ENCODE results near the gene FAM50A.
"Not testable (repeated sequence)": the region's sequence is repeated elsewhere in the genome, so short reads cannot be mapped to it uniquely, and the experiment has no call there.

The FAM50A gene, protein sequence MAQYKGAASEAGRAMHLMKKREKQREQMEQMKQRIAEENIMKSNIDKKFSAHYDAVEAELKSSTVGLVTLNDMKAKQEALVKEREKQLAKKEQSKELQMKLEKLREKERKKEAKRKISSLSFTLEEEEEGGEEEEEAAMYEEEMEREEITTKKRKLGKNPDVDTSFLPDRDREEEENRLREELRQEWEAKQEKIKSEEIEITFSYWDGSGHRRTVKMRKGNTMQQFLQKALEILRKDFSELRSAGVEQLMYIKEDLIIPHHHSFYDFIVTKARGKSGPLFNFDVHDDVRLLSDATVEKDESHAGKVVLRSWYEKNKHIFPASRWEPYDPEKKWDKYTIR

DNA sequence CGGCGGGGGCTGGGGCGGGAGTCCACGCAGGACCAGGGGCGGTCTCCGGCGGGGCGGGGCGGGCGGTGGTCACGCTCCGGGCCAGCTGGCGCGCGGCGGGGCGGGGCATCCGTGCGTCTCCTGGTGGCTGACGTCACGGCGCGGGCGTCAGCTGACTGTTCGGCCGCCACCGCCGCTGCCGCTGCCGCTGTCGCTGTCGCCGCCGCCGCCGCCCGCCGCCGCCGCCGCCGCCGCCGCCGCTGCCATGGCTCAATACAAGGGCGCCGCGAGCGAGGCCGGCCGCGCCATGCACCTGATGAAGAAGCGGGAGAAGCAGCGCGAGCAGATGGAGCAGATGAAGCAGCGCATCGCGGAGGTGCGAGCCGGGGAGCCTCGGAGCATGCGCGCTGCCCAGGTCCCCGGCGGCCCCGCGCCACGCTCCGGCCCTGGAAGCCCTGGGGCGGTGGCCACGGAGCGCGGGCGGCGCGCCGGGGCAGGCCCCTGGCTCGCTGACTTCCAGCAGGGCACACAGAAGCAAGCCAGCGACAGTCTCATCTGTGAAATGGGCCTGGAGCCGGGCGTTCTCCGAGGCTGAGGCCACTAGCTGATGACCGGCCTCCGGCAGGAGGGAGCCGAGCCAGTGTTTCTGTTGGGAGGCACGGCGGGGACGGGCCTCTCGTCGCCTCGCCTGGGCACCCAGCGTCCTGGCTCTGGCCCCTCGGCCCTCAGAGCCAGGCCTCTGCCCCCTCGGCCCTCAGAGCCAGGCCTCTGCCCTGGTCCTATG, at the start of gene FAM50A:
Gene FAM50A, plus strand, starts transcription at position 150 of the 763 bp plus-strand sequence. Its CDS starts 95 bp downstream, at position 245.
- H3K9me3 Mint-ChIP-seq: no peaks in the 10 kb centered on the region
- H3K4me3 Mint-ChIP-seq: peak within 1 kb of the TSS; percentile 72
- peak within 1 kb of the TSS; percentile 63 for H3K27ac Mint-ChIP-seq
- peaks cover 62% of the 10 kb centered on the region for H3K36me3 Mint-ChIP-seq (ENCODE audit: low read depth)
- DNase-seq: peak; percentile 82
- peaks cover 6% of the 10 kb centered on the region for H3K27me3 Mint-ChIP-seq
- peaks cover 23% of the 10 kb centered on the region for H3K4me1 Mint-ChIP-seq (ENCODE audit: low read depth)

DNA sequence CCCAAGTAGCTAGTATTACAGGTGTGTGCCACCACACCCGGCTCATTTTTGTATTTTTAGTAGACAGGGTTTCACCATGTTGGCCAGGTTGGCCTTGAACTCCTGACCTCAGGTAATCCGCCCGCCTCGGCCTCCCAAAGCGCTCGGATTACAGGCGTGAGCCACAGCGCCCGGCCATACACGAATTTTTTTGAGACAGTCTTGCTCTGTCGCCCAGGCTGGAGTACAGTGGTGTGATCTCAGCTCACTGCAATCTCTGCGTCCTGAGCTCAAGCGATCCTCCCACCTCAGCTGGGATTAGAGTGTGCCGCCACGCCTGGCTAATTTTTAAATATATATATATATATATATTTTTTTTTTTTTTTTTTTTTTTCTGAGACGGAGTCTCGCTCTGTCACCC, 47.6 kb upstream of the FAM50A start:
- not testable (repeated sequence) for H3K4me1 Mint-ChIP-seq (ENCODE audit: low read depth); H3K27me3 Mint-ChIP-seq
- H3K4me3 Mint-ChIP-seq: peak overlapping the region; percentile 89

DNA sequence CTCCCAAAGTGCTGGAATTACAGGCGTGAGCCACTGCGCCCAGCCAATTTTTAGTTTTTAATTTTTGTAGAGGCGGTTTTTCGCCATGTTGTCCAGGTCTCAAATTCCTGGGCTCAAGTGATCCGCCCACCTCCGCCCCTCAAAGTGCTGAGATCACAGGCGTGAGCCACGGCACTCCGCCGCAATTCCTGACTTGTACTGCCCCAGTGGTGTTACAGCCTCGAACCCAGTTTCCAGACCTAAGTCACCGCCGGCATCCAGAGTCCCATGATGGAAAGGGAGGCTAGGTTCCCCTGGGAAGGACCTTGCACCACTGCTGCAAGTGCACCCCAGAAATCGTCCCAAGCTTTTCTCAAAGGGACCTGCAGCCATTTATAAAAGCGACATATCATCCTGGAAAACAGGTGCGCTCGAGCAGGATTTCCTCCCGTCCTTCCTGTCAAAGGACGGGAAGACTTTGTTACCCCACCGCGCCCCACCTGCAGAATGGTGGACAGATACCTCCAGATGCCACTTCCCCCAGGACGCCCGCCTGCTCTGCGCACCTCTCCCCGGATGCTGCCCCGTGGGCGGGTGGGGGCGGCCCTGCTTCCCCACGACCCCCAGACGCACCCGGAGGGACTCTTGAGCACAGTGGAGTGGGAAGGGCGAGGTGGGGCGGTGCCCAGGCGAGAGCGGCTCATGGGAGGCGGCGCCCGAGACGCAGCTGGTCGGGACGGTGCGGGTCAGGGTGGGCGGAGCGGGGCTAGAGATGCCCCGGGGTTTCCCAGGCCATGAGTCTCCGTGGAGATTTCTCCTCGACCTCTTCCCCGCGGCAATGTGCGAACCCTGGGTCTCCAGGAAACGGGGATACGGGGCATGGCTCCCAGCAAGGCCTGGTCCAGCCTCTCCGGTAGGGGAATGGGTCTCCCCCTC, 46.7 kb upstream of the FAM50A start:
- peaks cover 45% of the 10 kb centered on the region for H3K36me3 Mint-ChIP-seq (ENCODE audit: low read depth)
- H3K27ac Mint-ChIP-seq: peak overlapping the region; percentile 99
- peaks cover 10% of the 10 kb centered on the region for H3K27me3 Mint-ChIP-seq
- DNase-seq: peak; percentile 84
- H3K4me3 Mint-ChIP-seq: peak overlapping the region; percentile 89
- peaks cover 8% of the 10 kb centered on the region for H3K4me1 Mint-ChIP-seq (ENCODE audit: low read depth)
- no peaks in the 10 kb centered on the region for H3K9me3 Mint-ChIP-seq

More for the DNA sequence above, 47.6 kb upstream of the FAM50A start:
- H3K9me3 Mint-ChIP-seq, DNase-seq, H3K27ac Mint-ChIP-seq: not testable (repeated sequence)
- peaks cover 39% of the 10 kb centered on the region for H3K36me3 Mint-ChIP-seq (ENCODE audit: low read depth)

DNA sequence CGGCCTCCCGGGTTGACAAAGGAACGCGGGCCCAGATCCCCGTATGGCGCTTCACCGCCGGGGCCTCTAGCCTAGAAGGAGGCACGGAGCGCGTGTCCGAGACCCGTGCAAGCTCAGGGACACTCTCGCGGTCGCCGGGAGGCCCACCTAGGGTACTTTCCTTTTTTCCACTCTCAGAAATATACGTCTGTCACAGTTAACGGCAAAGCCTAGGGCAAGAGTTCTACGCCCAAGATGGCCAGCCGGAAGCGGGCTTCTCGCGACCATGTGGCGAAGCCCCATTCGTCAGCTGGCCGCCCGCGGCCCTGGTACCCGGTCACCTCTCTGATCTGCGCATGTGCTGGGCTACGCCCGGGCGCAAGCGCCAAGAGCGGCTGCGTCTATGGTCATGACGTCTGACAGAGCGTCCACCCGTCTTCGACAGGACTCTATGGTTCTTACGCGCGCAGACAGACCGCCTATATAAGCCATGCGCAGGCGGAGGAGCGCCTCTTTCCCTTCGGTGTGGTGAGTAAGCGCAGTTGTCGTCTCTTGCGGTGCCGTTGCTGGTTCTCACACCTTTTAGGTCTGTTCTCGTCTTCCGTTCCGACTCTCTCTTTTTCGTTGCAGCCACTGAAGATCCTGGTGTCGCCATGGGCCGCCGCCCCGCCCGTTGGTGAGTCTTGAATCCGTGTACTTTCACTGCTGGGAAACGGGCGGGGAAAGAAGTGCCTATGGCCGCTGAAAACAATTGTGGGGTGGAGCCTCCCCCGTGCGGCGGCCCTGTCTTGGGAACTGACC, 45.9 kb upstream of the FAM50A start, which contains the start of gene RPL10:
Gene RPL10, plus strand, starts transcription at position 490 of the 780 bp plus-strand sequence. Its CDS starts 143 bp downstream, at position 633.
- H3K27ac Mint-ChIP-seq: peak within 1 kb of the TSS; percentile 99
- peaks cover 10% of the 10 kb centered on the region for H3K27me3 Mint-ChIP-seq
- H3K4me3 Mint-ChIP-seq: peak within 1 kb of the TSS; percentile 89
- H3K9me3 Mint-ChIP-seq: no peaks in the 10 kb centered on the region
- H3K36me3 Mint-ChIP-seq (ENCODE audit: low read depth): peaks cover 47% of the 10 kb centered on the region
- peaks cover 8% of the 10 kb centered on the region for H3K4me1 Mint-ChIP-seq (ENCODE audit: low read depth)
- peak; percentile 89 for DNase-seq

DNA sequence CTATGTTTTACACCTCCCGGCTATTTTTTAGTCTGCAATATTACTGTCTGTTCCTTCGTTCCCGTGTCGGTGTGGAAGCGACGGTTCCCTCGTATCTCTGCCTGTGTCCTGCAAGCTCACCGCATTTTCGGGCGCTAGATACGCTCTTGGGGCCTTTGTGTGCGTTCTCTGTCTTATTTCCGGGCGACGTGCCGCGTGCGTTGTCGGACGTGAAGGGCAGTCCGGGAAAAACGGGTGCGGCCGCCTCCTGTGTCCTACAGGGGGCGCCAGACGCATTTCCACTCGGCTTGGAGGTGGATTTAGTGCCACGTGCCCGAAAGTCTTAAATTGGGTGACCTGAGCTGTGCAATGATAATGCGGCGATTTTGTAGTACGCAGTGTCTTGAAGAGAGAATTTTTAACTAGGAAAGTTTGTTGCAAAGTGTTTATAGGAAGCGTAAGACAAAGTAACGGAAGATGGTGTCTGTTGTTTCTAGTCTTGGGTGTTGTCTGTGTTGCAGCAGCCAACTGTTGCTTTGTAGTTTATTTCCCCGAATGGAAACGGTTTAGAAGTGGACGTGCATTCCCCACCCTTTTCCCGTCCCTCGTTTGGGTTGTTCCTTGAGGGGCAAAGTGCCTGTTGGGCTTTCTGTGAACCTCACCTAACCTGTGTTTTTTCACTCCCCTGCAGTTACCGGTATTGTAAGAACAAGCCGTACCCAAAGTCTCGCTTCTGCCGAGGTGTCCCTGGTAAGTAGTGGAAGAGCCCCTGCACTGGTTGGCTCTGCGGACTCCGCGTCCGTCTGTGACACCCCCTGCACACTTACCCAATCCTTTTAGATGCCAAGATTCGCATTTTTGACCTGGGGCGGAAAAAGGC, 45.0 kb upstream of the FAM50A start:
- H3K4me3 Mint-ChIP-seq: peak overlapping the region; percentile 89
- H3K4me1 Mint-ChIP-seq (ENCODE audit: low read depth): peaks cover 8% of the 10 kb centered on the region
- peak; percentile 84 for DNase-seq
- peaks cover 10% of the 10 kb centered on the region for H3K27me3 Mint-ChIP-seq
- H3K27ac Mint-ChIP-seq: peak overlapping the region; percentile 99
- peaks cover 47% of the 10 kb centered on the region for H3K36me3 Mint-ChIP-seq (ENCODE audit: low read depth)
- no peaks in the 10 kb centered on the region for H3K9me3 Mint-ChIP-seq

DNA sequence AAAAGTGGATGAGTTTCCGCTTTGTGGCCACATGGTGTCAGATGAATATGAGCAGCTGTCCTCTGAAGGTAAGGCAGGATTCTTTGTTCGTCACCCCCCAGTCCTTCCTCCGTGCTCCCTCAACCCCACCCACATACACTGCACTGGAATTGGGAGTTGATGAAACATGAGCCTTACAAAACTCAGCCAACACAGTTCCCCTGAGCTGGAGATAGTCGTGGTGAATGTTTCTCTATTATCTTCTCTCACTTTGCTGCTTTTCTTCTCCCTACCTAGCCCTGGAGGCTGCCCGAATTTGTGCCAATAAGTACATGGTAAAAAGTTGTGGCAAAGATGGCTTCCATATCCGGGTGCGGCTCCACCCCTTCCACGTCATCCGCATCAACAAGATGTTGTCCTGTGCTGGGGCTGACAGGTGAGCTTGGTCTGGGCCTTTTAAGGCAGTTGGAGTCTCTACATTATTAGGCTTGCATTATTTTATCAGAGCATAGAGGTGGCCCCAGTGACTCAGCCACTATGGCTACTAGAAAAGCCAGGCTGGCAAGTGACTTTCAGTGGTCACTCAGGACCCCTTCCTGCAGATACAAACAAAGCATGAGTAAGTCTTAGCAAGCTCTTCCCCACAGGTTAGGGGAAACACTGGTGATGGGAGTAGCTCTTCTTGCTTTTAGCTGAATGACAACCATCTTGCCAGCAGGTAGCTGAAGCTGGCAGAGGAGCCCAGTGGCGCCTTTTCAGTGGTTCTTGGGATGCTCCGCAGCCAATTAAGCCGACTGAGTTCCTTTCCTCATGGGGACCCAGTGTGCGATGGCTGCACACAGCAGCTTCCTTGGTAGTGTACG, 44.2 kb upstream of the FAM50A start:
- peak; percentile 61 for DNase-seq
- H3K27ac Mint-ChIP-seq: peak overlapping the region; percentile 99
- peaks cover 8% of the 10 kb centered on the region for H3K4me1 Mint-ChIP-seq (ENCODE audit: low read depth)
- H3K36me3 Mint-ChIP-seq (ENCODE audit: low read depth): peaks cover 47% of the 10 kb centered on the region
- peak overlapping the region; percentile 89 for H3K4me3 Mint-ChIP-seq
- H3K9me3 Mint-ChIP-seq: no peaks in the 10 kb centered on the region
- peaks cover 10% of the 10 kb centered on the region for H3K27me3 Mint-ChIP-seq

DNA sequence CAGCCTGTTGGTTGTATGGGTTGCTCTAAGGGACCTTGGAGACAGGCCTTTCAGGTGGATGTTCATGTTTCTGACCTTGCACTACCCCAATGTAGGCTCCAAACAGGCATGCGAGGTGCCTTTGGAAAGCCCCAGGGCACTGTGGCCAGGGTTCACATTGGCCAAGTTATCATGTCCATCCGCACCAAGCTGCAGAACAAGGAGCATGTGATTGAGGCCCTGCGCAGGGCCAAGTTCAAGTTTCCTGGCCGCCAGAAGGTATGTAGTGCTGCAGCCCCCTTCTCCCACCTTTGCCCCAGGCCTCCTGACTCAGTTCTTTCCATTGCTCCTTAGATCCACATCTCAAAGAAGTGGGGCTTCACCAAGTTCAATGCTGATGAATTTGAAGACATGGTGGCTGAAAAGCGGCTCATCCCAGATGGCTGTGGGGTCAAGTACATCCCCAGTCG, 43.5 kb upstream of the FAM50A start:
- H3K4me1 Mint-ChIP-seq (ENCODE audit: low read depth); H3K9me3 Mint-ChIP-seq; H3K27me3 Mint-ChIP-seq: not testable (repeated sequence)
- H3K4me3 Mint-ChIP-seq: peak overlapping the region; percentile 89
- DNase-seq: peak; percentile 38
- H3K27ac Mint-ChIP-seq: peak overlapping the region; percentile 99
- H3K36me3 Mint-ChIP-seq (ENCODE audit: low read depth): peaks cover 47% of the 10 kb centered on the region

DNA sequence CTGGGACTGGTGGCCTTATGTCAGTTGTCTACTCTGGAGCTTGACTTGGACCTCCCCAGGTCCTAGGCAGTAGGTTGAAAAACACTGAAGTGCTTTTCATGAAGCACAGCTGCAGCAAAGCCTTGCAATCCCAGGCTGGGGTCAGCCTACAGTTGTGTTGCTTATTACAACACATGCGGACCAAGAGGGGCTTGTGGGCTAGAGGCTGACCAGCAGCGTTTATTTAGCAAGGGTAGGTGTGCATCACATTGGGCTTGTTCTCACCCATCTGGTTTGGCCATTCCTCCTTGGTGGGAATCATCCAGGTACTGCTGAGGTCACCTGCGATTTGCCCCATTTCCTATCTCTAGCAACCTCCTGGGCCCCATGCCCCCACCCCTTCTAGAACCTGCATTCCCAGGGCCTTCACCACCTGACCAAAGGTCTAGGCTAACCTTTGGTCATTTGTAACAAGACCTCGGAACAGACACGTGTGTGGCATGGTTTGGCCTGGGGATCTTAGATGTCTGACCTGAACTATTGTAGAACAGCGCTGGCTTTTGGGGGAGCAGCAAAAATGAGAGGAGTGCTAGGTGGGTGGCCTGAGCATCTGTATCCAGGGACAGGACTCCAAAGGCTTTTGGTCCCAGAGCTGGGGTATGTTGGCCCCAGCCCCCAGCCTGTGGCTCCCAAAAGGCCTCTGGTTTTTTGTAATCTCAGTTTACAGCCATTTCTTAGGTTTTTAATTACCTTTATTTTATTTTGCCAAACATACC, 42.7 kb upstream of the FAM50A start:
- H3K4me3 Mint-ChIP-seq: peak overlapping the region; percentile 89
- no peaks in the 10 kb centered on the region for H3K9me3 Mint-ChIP-seq
- peak overlapping the region; percentile 99 for H3K27ac Mint-ChIP-seq
- H3K36me3 Mint-ChIP-seq (ENCODE audit: low read depth): peaks cover 47% of the 10 kb centered on the region
- H3K27me3 Mint-ChIP-seq: peaks cover 10% of the 10 kb centered on the region
- peaks cover 8% of the 10 kb centered on the region for H3K4me1 Mint-ChIP-seq (ENCODE audit: low read depth)
- DNase-seq: peak; percentile 64

DNA sequence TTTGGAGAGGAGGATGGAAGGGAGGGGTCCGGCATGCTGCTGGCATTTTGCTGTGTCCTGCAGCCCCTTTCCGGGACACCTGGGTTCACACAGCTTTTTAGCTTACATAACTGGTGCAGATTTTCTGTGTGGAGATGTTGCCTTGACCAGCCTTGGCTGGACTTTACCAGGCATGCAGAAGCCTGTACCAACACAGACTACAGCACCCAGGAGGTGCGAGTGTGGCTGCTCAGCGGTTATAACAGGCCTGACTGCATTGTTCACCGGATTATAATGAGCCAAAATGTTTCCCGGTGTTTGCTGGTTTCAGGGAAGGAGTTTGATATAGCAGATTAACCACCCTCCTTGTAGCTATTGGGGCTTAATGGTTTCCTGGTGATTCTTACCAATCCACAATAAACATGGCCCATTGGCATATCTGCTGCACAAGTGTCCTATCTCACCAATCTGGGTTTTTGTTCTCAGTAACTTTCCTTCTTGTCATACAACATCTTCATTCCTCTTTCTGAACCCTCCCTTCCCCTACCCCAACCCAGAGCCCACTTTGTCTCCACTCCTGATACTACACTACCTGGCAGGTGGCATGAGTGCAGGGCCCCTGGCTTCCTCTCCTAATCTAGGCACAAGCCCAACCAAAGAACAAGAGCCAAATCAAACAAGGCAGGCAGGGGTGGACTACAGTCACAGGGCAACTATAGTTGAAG, 41.9 kb upstream of the FAM50A start:
- Mint-ChIP-seq H3K4me1 (ENCODE audit: low read depth) (peaks cover 7% of the 10 kb centered on the region), H3K36me3 (ENCODE audit: low read depth) (peaks cover 46% of the 10 kb centered on the region), H3K27ac (peak overlapping the region; percentile 99), H3K4me3 (peak overlapping the region; percentile 89), H3K9me3 (no peaks in the 10 kb centered on the region), H3K27me3 (peaks cover 10% of the 10 kb centered on the region)
- DNase-seq: peak; percentile 46

DNA sequence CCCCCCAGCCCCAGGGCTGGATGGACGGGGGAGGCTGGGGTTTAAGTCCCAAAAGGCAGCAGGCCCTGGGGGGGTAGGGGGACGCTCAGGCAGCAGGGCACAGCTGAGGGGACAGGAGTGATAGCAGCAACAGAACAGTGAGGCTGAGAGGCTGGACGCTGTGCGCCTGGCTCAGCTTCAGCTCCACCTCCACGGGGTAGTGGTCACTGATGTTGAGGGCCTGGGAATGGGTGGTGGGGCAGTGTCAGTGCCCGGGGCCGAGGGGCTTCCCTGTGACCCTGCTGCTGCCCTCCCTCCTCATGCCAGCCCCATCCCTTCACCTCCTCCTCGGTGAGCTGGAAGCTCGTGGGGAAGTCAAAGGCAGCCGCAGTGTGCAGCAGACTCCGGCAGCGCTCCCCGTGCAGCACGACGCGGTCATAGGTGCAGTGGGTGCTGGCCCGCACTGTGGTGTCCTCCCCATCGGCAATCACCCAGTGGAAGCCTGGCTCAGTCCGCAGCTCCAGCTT, 41.3 kb upstream of the FAM50A start:
- peaks cover 44% of the 10 kb centered on the region for H3K36me3 Mint-ChIP-seq (ENCODE audit: low read depth)
- peaks cover 6% of the 10 kb centered on the region for H3K4me1 Mint-ChIP-seq (ENCODE audit: low read depth)
- no peaks in the 10 kb centered on the region for H3K9me3 Mint-ChIP-seq
- DNase-seq: peak; percentile 37
- peak overlapping the region; percentile 12 for H3K4me3 Mint-ChIP-seq
- H3K27me3 Mint-ChIP-seq: peaks cover 10% of the 10 kb centered on the region
- H3K27ac Mint-ChIP-seq: peak overlapping the region; percentile 99

DNA sequence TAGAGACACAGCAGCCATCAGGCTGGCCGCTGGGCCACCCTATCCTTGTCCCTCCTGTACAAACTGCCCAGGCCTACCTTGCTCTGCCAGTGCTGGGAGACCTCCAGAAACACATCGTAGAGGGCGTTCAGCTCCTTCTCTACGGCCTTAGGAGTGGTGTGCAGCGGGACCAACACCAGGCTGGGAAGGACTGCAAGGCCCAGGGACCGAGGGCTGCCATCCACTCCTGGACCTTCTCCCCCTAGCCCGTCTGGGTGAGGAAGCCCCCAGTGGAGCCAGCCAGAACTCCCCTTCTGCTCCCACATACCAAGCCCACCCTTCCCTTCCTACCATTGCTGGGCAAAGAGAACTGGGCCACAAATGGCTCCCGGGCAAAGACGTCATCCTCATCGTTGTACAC, 40.7 kb upstream of the FAM50A start:
- no peak for DNase-seq
- Mint-ChIP-seq H3K4me1 (ENCODE audit: low read depth) (peaks cover 6% of the 10 kb centered on the region), H3K9me3 (no peaks in the 10 kb centered on the region), H3K27me3 (peaks cover 7% of the 10 kb centered on the region), H3K4me3 (no peak overlapping the region), H3K36me3 (ENCODE audit: low read depth) (peaks cover 40% of the 10 kb centered on the region), H3K27ac (peak overlapping the region; percentile 13)
